Femur (tissue), 1 donor: ENCODE data around the gene MSI2.

Experiments
- DNase-seq: peaks from one replicate; pipeline ENCODE4 v3.0.0-alpha.2; 2017

Gene MSI2

GRCh38 chr17:57677301-57677700 lies 421.0 kb downstream of the MSI2 start:
- DNase-seq, result peak; percentile 8

DNA sequence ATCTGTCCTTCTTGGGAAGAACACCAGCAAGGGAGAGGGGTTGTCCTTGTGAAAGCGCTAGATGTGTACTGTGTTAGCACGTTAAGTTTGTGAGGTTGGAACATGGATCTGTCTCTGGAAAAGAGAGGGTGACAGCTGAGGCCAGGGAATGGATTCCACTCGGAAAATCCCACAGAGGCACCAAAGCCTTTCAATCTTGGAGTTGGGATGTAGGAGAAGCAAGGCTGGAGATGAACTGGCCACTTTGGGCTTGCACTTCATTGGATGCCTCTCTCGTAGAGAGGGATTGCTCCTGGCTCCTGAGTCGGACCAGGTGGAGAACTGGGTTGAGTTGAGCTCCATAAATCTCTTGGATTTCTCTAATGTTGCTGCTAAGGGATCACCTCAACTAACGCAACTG lies 421.5 kb downstream of the MSI2 start:
- DNase-seq, result peak; percentile 0

DNA sequence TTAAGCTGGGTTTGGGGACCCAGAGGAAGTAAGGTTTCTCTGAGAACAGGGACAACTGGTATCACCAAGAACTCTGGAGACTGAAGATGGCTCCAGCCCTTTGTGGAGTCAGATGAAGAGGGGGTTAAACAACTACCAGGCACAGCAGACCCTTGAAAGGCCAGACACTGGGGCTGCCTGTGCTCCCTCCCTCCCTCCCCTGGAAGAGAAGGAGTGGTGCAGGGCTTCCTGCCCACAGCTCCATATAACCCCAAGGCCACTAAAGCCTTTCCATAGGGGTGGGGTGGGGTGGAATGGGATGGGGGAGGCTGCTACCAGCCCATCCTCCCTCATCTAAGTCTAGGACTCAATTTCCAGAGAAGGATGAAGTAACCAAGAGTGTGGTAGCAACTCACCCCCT lies 422.1 kb downstream of the MSI2 start:
- DNase-seq, result peak; percentile 13

DNA sequence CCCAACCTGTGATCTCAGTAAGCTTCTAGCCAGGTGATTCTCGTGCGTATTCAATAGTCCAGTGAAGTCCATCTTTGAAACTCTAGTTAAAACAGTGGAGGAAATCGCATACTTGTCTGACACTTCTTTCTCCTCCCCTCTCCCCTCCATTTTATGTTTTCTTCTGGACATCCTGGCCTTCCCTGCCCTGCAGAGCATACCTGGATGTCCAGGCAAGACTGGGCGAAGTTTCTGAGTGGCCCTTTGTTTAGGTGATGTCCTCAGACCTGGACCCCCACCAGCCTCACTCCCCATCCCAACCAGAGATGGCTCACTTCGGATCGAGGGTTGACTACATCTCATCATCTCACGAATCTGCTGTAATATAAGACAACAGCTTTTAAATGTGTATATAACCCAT lies 423.0 kb downstream of the MSI2 start:
- DNase-seq, result peak; percentile 1

- DNase-seq, result peak; percentile 2
These were observed 423.8 kb downstream of the MSI2 start for GRCh38 chr17:57679906-57680695.

GRCh38 chr17:57682701-57683100 lies 426.4 kb downstream of the MSI2 start:
- peak; percentile 5 for DNase-seq

GRCh38 chr17:57684711-57685498 lies 428.6 kb downstream of the MSI2 start:
- DNase-seq, result peak; percentile 21

GRCh38 chr17:57685499-57686132 lies 429.3 kb downstream of the MSI2 start:
- DNase-seq, result no peak

DNA sequence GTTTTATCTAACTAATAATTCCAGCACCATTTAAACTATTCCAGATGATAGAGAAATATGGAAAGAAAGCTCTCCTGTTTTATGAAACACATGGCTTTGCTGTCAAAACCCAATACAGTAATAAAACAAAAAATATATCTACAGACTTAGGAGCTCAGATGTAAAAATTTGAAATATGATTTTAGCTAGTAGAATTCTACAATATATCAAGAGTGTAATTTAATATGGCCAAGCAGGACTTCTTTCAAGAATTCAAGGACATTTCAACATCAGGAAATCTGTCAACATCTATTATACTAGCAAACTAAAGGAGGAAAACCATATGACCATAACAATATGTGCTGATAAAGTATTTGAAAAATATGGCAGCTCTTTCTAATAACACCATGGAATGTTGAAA lies 431.3 kb downstream of the MSI2 start:
- DNase-seq, result no peak

DNA sequence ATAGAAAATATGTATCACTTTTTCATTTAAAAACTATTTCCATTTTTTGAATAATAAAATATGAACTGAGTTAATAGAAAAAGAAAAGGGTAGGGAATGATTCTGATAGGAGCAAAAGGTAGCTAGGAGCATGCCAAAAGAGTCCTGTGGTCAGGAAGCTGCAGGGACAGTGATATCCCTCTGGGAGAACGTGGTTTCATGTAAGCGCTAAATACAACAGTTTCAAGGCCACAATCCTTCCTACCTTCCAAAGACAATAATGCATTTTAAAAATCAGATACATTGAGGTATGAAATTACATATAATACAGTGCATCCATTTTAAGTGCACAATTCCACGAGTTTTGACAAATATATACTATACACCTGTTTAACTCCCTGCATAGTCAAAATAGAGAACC lies 432.9 kb downstream of the MSI2 start:
- no peak for DNase-seq

DNA sequence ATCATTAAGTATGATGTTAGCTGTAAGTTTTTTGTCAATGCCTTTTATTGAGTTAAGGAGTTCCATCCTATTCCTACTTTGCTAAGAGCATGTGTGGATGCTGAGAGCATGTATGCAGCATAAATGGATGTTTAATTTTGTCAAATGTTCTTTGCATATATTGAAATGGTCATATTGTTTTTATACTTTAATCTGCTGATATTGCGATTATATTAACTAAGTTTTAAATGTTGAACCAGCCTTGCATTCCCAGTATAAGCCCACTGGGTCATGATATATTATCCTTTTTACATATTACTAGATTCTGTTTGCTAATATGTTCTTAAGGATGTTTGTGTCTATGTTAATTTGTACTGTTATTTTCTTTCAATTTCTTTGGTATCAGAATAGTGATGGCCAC lies 435.6 kb downstream of the MSI2 start:
- DNase-seq, result no peak

GRCh38 chr17:57692770-57693169 lies 436.4 kb downstream of the MSI2 start:
- no peak for DNase-seq

DNA sequence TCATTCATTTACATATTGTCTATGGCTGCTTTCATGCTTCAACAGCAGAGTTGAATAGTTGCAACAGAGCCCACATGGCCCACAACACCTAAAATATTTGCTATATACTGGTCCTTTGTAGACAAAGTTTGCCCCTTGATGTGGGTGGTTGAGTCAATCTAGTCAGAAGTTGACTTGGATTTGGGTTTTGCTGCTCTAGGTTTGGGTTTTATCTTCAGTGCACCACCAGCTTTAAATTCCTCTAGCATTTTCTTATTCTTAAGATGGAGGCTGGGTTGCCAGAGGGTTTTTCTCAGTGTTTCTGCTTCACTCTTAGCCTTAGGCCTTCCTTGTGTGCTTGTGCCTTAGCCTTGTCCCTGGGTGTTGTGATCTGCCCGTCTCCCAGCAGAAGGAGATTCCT lies 437.7 kb downstream of the MSI2 start:
- DNase-seq, result no peak

- DNase-seq, result no peak
These were observed 439.7 kb downstream of the MSI2 start for GRCh38 chr17:57696050-57696449.

DNA sequence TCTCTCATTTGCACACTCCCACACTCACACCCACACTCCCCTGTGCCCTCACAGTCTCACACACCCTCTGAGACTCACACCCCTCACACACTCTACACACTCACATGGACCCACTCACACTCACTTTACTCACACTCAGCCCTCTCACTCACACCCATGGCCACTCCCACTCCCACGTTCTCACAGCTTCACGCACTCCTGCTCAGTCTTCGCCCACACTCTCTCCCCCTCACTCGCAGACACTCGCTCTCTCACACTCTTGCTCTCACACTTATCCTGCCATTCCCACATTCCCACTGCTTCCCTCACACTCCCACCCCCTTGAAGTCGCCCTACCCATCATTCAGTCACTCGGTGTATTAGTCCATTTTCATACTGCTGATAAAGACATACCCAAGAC lies 440.9 kb downstream of the MSI2 start:
- no peak for DNase-seq

DNA sequence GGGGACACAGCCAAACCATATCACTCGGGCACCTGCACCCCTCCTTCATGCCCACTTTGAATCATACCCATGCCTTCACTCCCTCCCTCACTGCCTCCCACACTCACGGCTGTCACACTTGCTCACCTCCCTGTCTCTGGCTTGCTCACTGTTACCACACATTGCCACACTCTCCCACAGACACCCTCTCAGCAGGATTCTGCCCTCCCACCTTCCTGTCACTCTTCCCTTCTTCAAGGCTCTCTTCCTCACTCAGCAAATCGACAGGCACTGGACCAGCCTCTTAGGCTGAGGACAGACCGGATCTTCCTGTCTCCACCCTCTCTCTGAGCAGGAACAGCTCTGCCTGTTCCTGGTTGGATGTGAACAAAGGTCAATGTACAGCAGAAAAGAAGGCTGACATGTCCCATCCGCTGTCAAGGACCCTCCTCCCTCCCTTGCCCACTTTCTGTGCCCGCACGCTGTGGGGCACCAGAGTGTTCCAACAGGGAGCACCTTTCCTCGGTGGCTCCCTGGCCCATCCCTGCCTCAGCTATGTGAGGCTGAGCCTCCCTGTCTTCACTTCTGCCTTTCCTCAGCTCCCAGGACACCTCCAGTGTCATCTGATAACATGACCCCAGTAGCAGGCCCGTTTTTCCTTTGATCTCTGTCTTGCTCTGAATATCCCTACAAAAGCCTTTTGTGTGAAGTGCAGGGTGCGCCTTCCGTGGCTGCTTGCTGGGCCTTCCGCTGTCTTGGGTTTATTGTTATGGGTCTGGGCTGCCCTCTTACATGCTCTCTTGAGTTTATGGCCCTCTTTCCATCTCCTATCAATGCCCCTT lies 441.8 kb downstream of the MSI2 start:
- DNase-seq, result no peak

DNA sequence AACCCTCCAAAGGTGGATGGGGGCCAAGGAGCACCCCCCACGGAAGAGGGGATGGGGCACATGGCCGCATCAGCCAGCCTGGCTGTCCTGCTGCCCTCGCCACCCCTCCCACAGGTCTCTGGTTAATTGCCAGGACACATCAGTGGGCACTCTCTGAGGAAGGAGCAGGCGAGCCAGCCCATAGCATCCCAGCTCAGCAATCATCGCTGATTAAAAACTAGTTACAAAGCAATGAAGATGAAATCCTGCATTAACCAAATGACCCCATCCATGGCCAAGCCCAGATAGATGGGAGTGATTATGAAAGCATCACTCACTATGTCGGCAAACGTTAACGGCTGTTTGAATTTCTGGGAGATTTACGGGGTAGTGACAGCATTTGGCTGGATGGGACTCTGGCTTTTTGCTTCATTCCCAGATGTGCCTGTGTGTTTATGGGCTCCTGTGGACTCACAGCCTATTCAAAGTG lies 443.5 kb downstream of the MSI2 start:
- peak; percentile 45 for DNase-seq

GRCh38 chr17:57701124-57701523 lies 444.8 kb downstream of the MSI2 start:
- no peak for DNase-seq

GRCh38 chr17:57703273-57703672 lies 446.9 kb downstream of the MSI2 start:
- no peak for DNase-seq

DNA sequence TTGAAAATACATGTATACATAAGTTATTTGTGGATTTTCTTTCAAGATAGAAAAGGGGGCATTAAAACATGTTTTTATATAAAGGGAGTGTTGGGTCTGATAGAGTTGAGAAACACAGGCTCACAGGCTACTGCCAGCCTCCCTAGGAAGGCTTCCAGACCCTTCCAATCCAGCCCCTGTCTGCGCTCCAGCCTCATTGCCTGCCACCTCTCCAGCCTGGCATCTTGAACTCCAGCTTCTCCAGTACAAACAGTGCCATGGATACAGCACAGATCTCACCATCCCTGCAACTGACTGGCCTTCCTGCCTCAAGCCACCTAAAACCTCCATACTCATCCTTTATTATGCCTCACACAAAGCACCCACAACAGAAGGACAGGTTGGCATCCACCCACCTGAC lies 448.1 kb downstream of the MSI2 start:
- DNase-seq, result no peak

DNA sequence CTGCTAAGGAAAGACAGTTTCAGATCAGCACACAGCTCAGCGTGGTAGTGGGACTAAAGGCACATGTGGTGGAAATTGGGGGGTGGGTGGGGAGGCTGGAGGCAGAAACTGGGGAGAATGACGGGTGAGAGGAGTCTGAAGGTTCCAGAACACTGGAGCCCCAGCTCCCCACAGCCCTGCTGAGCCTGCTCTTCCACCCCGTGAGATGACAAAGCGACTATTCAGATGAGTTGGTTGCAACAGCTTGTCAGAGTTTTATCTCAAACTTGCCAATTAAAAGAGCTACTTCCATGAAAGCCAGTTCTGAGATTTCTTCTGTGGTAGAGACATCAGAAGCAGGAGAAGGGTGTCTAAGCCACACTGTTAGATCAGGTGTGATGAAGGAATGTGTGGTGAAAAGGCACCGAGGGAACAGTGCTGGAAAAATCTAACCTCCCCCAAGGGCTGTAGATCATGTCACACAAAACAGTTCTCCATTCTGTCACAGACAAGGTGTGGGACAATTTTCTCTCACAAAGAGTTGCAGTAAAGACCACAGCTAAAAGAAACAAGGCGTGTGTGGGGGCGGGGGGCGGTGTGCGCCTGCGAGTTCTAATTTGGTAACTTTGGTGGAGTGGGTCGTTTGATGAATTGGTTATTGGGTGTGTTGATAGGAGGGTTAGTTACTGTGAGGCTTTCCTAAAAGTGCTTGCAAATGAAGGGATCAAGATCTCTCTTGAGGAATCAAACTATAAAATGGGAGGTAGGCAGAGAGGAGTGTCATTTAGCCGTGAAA lies 449.8 kb downstream of the MSI2 start:
- no peak for DNase-seq

DNA sequence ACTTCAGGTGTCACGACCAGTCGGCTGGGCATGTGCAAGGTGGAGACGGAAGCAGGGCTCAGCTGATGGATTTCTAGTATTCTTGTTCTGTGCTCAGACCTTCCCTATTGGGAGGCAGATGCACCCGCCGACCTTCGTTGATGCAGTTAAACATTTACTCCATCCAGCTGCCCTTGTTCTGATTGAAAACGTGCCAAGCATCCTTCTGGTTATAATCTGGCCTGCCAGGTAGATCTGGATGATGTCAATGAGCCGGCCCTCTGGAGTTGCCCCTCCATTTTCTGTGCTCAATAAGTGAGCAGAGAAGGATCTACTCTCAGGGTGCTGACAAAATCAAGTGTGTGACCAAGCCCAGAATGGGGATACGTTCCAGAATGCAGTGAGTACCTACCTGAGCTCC lies 450.4 kb downstream of the MSI2 start:
- DNase-seq, result no peak
